Ascending aorta (tissue), 2 donors: ENCODE results near the gene CABCOCO1. TPM values are rescaled to one million over a fixed set of nuclear protein-coding genes. Genes with fewer than 3 reads are reported as not detected.

Experiments
- DNase-seq, 2 donors: peaks; one replicate each; pipeline ENCODE4 v3.0.0-alpha.2; 2019; ENCODE audit warnings: low spot score in 2 of 2
- H3K27ac ChIP-seq, 2 donors: fragments of 200-600 bp; sonication (generic); one replicate each; pipeline ENCODE4 v1.5.1; 2016 to 2017; ENCODE audit warnings: mild to moderate bottlenecking in 1 of 2
- H3K27me3 ChIP-seq: fragments of 200-600 bp; sonication (generic); one replicate; pipeline ENCODE4 v1.5.1; 2017
- H3K36me3 ChIP-seq, 2 donors: fragments of 200-600 bp; sonication (generic); one replicate each; pipeline ENCODE4 v1.5.1; 2016
- H3K4me1 ChIP-seq, 2 donors: fragments of 200-600 bp; sonication (generic); one replicate each; pipeline ENCODE4 v1.5.1; 2016 to 2017; ENCODE audit warnings: mild to moderate bottlenecking in 1 of 2
- H3K4me3 ChIP-seq, 2 donors: fragments of 200-600 bp; sonication (generic); one replicate each; pipeline ENCODE4 v1.5.1; 2016 to 2017; ENCODE audit warnings: mild to moderate bottlenecking in 1 of 2
- H3K9me3 ChIP-seq, 2 donors: fragments of 200-600 bp; sonication (generic); one replicate each; pipeline ENCODE4 v1.5.1; 2016
- intact Hi-C: fragments of 100-400 bp; cut with DNase I; formaldehyde crosslinking; loops from one replicate; pipeline ENCODE4 v1.15.1; 2023
- total RNA-seq: library from RNA; depleted of rRNA; stranded (reverse); fragments of >200 nt; gene quantifications from one replicate; pipeline ENCODE4 v1.1.0, GENCODE V29; 2016
- TF ChIP-seq, protein P1 (sequence below), 3 experiments: fragments of 200-600 bp in 2 of 3; fragments of 450-650 bp in 1 of 3; sonication (generic) in 2 of 3; IDR thresholded peaks; one replicate each; pipeline ENCODE4 v1.5.1; 2016 to 2019; ENCODE audit warnings: antibody characterized with exemption in 3 of 3, mild to moderate bottlenecking in 1 of 3, moderate library complexity in 1 of 3

CABCOCO1 gene
- total RNA-seq, 1 donor from 2014 or later = not detected

DNA sequence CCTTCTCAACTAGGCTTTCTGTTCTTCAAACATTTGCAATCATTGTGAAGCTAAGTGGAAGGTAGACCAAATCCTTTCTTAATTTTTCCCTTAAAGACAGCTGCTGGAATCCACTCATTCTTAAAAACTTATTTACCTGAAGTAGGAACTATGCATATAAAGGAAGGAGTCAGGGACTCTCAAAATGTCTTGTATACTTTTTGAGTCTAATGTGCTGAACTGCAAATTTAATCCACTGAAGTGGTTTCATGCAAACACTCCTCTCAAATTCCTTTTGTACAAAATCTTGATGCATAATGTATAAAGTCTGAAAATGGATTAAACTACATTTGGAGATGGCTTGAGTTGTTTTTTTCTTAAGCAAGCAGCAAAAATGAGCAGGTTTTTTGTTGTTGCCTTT, 118.0 kb downstream of the CABCOCO1 start:
- no peaks in the 10 kb centered on the region for H3K36me3 ChIP-seq
- TF ChIP-seq, protein P1, sequence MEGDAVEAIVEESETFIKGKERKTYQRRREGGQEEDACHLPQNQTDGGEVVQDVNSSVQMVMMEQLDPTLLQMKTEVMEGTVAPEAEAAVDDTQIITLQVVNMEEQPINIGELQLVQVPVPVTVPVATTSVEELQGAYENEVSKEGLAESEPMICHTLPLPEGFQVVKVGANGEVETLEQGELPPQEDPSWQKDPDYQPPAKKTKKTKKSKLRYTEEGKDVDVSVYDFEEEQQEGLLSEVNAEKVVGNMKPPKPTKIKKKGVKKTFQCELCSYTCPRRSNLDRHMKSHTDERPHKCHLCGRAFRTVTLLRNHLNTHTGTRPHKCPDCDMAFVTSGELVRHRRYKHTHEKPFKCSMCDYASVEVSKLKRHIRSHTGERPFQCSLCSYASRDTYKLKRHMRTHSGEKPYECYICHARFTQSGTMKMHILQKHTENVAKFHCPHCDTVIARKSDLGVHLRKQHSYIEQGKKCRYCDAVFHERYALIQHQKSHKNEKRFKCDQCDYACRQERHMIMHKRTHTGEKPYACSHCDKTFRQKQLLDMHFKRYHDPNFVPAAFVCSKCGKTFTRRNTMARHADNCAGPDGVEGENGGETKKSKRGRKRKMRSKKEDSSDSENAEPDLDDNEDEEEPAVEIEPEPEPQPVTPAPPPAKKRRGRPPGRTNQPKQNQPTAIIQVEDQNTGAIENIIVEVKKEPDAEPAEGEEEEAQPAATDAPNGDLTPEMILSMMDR (IDR thresholded peaks at IDR 0.05) = no peak
- no peak for DNase-seq
- H3K27ac ChIP-seq = peak overlapping the region in 1 of 2 donors; percentile 46
- H3K9me3 ChIP-seq = no peaks in the 10 kb centered on the region
- intact Hi-C loops = loop anchor here (5.0 kb wide), 1 partner anchor 57 kb away; no protein-coding TSS in a partner anchor
- peaks cover 2 to 3% of the 10 kb centered on the region in 2 donors for H3K4me1 ChIP-seq
- H3K4me3 ChIP-seq = no peak overlapping the region
- no peaks in the 10 kb centered on the region for H3K27me3 ChIP-seq

DNA sequence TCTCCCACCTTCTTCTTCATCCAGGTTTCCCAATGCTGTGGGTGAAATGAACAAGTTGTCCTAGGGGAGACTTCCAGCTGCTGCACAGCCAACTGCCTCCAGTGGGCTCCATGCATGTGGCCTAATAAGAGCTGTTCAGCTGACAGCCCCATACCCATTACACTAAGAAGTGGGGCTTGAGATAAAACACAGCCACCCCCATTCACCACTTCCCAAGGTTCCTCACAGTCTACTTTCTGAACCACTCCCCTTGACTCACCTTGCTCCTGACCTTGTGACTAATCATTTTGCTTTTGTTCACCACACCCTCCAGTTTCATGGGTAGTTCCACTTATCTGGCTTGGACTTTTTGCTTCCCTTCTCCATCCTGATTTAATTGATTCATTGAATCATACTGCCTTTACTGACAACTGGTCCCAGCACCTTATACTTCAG, 119.3 kb downstream of the CABCOCO1 start:
- no peak for DNase-seq
- H3K9me3 ChIP-seq = no peaks in the 10 kb centered on the region
- intact Hi-C loops = loop anchor here (5.0 kb wide), 1 partner anchor 55 kb away; no protein-coding TSS in a partner anchor
- TF ChIP-seq, protein P1 (IDR thresholded peaks at IDR 0.05) = no peak
- peaks cover 2 to 3% of the 10 kb centered on the region in 2 donors for H3K4me1 ChIP-seq
- H3K4me3 ChIP-seq = no peak overlapping the region
- H3K36me3 ChIP-seq = no peaks in the 10 kb centered on the region
- no peaks in the 10 kb centered on the region for H3K27me3 ChIP-seq
- no peak overlapping the region for H3K27ac ChIP-seq

DNA sequence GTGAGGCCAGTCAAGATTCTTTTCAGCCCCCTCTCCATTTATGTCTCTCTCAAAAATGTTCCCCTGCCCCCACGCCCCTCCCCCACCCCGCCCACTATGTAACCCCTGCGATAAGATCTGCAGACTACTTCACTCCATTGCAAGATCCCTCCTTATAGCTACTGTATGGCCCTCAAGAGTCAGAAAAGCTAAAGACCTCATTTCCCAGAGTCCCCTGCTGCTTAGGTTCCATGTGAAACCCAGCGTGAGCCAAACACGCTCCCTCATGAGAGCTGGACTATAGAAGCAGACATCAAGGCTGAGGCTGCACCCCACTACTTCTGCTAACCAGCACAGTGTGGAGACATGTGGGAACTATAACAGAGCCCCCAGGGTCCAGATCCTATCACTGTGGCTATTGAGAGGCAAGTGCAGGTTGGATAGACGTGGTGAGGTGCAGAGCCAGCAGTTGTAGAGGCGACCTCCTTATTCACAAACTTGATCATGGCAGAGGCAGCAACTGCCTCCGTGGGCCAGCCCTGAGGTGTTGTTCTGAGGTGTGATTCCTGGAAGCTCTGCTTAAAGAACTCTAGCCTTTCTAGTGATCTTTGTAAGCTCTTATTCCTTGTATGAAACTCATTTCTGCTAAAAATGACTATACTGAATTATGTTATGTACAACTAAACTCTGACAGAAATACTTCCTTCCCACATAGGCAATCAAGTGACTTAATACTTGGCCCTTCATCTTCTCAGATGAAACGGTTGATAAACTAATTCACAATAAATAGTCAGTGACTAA, 121.8 kb downstream of the CABCOCO1 start:
- TF ChIP-seq, protein P1 (IDR thresholded peaks at IDR 0.05) = no peak
- no peaks in the 10 kb centered on the region for H3K36me3 ChIP-seq
- H3K27me3 ChIP-seq = no peaks in the 10 kb centered on the region
- intact Hi-C loops = loop anchor here (5.0 kb wide), 1 partner anchor 53 kb away; no protein-coding TSS in a partner anchor
- H3K9me3 ChIP-seq = no peaks in the 10 kb centered on the region
- DNase-seq = no peak
- H3K27ac ChIP-seq = no peak overlapping the region
- peaks cover 0 to 2% of the 10 kb centered on the region in 2 donors for H3K4me1 ChIP-seq
- H3K4me3 ChIP-seq = no peak overlapping the region

DNA sequence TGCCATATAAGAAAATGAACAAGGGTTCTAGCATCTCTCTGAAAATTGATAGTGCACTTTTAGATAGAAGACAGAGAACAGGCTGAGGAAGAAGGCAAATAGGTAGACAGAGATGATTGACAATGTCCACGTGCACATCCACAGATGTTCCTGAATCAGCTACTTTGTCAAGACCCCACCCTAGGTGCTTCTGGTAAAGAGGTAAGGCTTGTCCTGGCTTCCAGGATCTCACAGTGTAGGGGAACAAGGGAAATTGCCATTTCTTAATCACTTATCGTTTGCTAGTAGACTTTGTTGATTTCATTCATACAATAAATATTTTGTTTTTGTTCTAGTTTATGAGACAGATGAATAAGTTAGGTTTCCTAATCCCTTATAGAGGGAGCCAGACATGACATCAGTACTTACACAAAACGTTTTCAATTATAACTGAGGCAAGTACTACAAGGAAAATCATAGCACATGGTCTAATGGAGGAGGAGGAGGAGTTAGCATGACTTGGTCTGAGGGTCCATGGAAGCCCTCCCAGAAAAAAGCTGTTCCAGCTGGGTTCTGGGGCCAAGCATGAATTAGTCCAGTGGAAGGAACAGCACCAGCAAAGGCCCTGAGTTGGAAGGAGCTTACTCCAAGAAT, 122.9 kb downstream of the CABCOCO1 start:
- peak overlapping the region; percentile 44 to 55 for H3K27ac ChIP-seq
- H3K27me3 ChIP-seq = no peaks in the 10 kb centered on the region
- no peak overlapping the region for H3K4me3 ChIP-seq
- H3K36me3 ChIP-seq = no peaks in the 10 kb centered on the region
- H3K4me1 ChIP-seq = no peaks in the 10 kb centered on the region
- DNase-seq = no peak
- TF ChIP-seq, protein P1 (IDR thresholded peaks at IDR 0.05) = no peak
- intact Hi-C loops = no loop called here
- H3K9me3 ChIP-seq = no peaks in the 10 kb centered on the region

DNA sequence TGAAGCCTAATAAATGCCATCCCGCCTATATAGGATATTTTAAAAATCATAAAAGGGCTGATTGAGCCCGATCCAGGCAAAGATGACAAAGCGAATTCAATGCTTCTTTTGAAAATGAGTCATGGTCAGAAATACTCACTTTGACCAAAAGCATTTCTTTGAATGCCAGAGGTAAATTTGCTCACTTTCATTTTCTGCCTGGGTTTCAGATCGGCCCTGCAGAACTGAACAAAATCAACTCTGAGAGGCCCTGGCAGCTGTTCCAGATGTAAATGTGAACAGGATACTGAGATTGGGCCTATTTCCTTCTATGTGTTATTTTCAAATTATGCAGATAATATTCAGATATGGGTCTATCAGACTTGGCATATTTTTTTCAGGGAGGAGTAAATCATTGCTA, 124.0 kb downstream of the CABCOCO1 start:
- H3K9me3 ChIP-seq = no peaks in the 10 kb centered on the region
- peak overlapping the region; percentile 29 to 51 for H3K4me3 ChIP-seq
- no peaks in the 10 kb centered on the region for H3K27me3 ChIP-seq
- intact Hi-C loops = no loop called here
- no peak for DNase-seq
- TF ChIP-seq, protein P1 (IDR thresholded peaks at IDR 0.05) = no peak
- H3K4me1 ChIP-seq = peaks cover 0 to 6% of the 10 kb centered on the region in 2 donors
- no peaks in the 10 kb centered on the region for H3K36me3 ChIP-seq
- H3K27ac ChIP-seq = peak overlapping the region; percentile 44 to 55
